Measurements from ENCODE around the gene CDKN2B.

- no peak for TF ChIP-seq CTCF (IDR thresholded peaks at IDR 0.05)
- no peak for TF ChIP-seq POLR2A (IDR thresholded peaks at IDR 0.05)
These were observed 20.1 kb upstream of the CDKN2B start for GRCh38 chr9:22029231-22029630.
